Choroid plexus epithelial cell (primary cell): ENCODE results near the gene MAML2.

Experiments
- DNase-seq: peaks from one replicate; pipeline ENCODE4 v3.0.0-alpha.2; 2010; ENCODE audit warnings: low read depth
- H3K4me3 ChIP-seq: 2 replicates; pipeline ENCODE4 v1.5.1; 2011; ENCODE audit warnings: low read depth, mild to moderate bottlenecking, control low read depth, low read length, moderate library complexity
- CTCF ChIP-seq: conservative IDR thresholded peaks from 2 replicates; pipeline ENCODE4 v1.5.1; 2011; ENCODE audit warnings: low read depth, mild to moderate bottlenecking, control low read depth, inconsistent platforms, low read length, moderate library complexity

Gene MAML2

GRCh38 chr11:96265220-96265737 is 77.7 kb downstream of the MAML2 start:
- DNase-seq = no peak
- no peak for TF ChIP-seq CTCF
- H3K4me3 ChIP-seq = no peak overlapping the region

- DNase-seq = no peak
- TF ChIP-seq CTCF = no peak
- H3K4me3 ChIP-seq = no peak overlapping the region
Observed at GRCh38 chr11:96264364-96264763, 78.6 kb downstream of the MAML2 start.

GRCh38 chr11:96263238-96263763 is 79.7 kb downstream of the MAML2 start:
- no peak for TF ChIP-seq CTCF
- H3K4me3 ChIP-seq = no peak overlapping the region
- peak; percentile 89 for DNase-seq

- DNase-seq = no peak
- no peak for TF ChIP-seq CTCF
- no peak overlapping the region for H3K4me3 ChIP-seq
Observed at GRCh38 chr11:96260532-96260931, 82.5 kb downstream of the MAML2 start.

- H3K4me3 ChIP-seq = no peak overlapping the region
- no peak for DNase-seq
- TF ChIP-seq CTCF = no peak
Observed at GRCh38 chr11:96260067-96260511, 82.9 kb downstream of the MAML2 start.

- no peak for TF ChIP-seq CTCF
- peak; percentile 69 for DNase-seq
- no peak overlapping the region for H3K4me3 ChIP-seq
Observed at GRCh38 chr11:96259134-96259830, 83.7 kb downstream of the MAML2 start.
